GM20431 (cell line): ENCODE measurements around the gene CRADD.
"Not testable (repeated sequence)": the region's sequence is repeated elsewhere in the genome, so short reads cannot be mapped to it uniquely, and the experiment has no call there.

Experiments
- in situ Hi-C: fragments of 300-500 bp; cut with MseI, MboI; formaldehyde crosslinking; loops from one replicate; pipeline ENCODE4 v1.15.0; 2020; ENCODE audit warnings: low sequenced_read_pairs; ENCODE audit not compliant: unreplicated experiment

Gene CRADD

GRCh38 chr12:93704122-93704521, 26.9 kb downstream of the CRADD start:
- in situ Hi-C loops = no loop called here

GRCh38 chr12:93704625-93705024, 27.4 kb downstream of the CRADD start:
- in situ Hi-C loops = no loop called here

DNA sequence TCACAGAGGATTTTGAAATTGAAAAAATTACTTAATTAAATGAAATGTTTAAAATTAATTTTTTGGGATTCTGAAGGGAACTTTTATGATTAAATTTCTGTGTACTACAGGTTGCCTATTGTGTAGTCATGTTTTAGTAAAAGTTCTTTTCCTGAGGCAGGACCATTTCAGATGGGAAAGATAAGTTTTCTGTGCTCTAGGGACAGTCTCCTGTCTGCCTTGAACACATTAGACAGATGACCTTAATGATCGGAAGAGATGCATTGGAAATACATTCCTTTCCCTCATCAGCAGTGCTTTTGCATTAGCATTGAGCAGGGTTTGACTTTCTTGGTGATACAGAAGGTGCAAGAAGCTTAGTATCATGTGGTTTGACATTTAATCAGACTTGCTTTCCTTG, 28.1 kb downstream of the CRADD start:
- in situ Hi-C loops = no loop called here

- in situ Hi-C loops = no loop called here
These were observed 29.2 kb downstream of the CRADD start for GRCh38 chr12:93706387-93706786.

- in situ Hi-C loops = no loop called here
These were observed 29.6 kb downstream of the CRADD start for GRCh38 chr12:93706824-93707223.

- in situ Hi-C loops = no loop called here
These were observed 30.7 kb downstream of the CRADD start for GRCh38 chr12:93707836-93708235.

DNA sequence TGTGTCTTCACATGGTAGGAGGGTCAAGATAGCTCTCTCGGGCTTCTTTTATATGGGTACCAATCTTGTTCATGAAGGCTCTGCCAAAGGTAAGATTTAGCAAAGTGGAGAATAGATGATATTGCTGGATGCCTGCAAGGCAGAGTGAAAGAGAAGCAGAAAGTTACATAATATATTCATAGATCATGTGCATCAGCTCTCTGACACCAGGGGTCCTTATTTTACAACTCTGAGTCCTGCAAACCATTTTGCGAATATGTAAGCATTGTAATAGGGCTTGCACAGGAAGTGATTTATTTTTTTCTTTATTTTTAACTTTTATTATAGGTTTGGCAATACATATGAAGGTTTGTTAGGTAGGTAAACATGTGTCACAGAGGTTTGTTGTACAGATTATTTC, 31.8 kb downstream of the CRADD start:
- in situ Hi-C loops = no loop called here

DNA sequence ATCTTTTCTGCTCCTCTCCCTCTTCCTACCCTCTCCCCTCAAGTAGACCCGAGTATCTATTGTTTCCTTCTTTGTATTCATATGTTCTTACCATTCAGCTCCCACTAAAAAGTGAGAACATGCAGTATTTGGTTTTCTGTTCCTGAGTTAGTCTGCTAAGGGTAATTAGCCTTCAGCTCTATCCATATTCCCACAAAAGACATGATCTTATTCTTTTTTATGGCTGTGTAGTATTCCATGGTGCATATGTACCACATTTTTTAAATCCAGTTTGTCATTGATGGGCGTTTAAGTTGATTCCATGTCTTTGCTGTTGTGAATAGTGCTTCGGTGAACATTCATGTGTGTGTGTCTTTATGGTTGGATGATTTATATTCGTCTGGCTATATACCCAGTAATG, 32.2 kb downstream of the CRADD start:
- in situ Hi-C loops = no loop called here

GRCh38 chr12:93710574-93710926, 33.4 kb downstream of the CRADD start:
- in situ Hi-C loops = no loop called here

DNA sequence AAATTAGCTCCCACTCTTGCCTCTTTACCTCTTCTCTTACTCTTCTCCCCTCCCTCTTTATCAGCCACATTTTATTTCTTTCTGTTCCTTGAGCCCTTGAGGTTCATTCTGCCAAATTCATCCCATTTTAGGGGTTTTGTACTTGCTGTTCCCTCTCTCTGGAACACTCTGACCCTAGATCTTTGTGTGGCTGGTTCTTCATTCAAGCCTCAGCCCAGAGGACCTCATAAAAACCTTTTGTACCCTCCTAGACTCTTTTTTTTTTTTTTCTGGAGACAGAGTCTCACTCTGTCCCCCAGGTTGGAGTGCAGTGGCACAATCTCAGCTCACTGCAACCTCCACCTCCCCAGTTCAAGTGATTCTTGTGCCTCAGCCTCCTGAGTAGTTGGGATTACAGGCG, 34.3 kb downstream of the CRADD start:
- in situ Hi-C loops = not testable (repeated sequence)

DNA sequence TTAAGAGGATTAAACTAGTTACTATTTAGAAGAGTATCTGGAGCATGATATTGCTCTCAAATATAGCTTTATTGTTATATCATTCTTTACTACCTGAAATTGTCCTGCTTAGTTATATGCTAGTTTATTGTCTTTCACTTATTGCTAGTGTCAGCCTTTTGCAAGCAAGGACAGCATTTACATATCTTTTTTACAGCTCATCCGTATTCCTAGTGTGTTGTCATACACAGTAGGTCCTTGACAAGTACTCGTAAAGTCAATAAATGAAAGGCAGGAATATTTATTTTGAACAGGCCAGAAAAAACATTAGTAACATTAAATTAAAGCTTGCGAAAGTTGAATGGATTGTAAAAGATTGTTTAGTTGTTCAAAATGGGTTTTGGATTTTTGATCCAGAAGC, 35.0 kb downstream of the CRADD start:
- in situ Hi-C loops = no loop called here

- in situ Hi-C loops = no loop called here
These were observed 35.9 kb downstream of the CRADD start for GRCh38 chr12:93713060-93713459.

GRCh38 chr12:93713800-93714199, 36.6 kb downstream of the CRADD start:
- in situ Hi-C loops = no loop called here

- in situ Hi-C loops = no loop called here
These were observed 37.2 kb downstream of the CRADD start for GRCh38 chr12:93714382-93714781.

GRCh38 chr12:93719710-93720109, 42.5 kb downstream of the CRADD start:
- in situ Hi-C loops = no loop called here

- in situ Hi-C loops = no loop called here
These were observed 43.4 kb downstream of the CRADD start for GRCh38 chr12:93720559-93720958.

DNA sequence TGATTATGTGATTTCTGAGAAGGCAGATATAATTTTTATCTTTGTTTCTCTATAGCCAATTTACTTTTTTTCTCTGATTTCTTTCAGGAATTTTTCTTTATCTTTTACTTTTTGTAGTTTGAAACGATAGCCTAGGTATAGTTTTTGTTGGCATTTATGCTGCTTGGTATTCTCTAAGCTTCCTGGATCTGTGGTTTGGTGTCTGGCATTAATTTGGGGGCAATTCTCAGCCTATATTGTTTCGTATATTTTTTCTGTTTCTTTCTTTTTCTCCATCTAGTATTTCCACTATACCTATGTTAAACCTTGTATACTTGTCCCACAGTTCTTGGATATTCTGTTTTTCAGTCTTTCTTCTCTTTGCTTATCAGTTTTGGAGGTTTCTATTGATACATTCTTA, 45.0 kb downstream of the CRADD start:
- in situ Hi-C loops = no loop called here

- in situ Hi-C loops = no loop called here
These were observed 45.8 kb downstream of the CRADD start for GRCh38 chr12:93722835-93723567.

- in situ Hi-C loops = no loop called here
These were observed 46.4 kb downstream of the CRADD start for GRCh38 chr12:93723568-93723930.

DNA sequence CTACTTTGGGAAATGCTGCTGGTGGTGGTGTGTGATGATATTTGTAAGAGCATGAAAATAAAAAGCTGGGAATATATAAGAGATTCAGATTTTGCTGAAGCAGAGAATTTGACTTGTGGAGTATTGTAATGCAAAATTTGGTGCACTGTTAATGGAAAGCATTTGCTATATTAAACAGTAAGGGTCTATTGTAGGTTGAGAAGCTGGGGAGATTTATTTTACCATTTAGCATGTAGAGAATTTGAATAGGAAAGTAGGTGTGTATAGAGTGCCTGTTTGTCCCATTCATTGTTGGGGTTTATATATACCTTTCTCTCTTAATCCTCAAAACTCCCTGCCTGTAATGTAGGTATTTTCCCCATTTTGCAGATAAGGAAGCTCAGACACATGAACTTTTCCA, 48.4 kb downstream of the CRADD start:
- in situ Hi-C loops = no loop called here

DNA sequence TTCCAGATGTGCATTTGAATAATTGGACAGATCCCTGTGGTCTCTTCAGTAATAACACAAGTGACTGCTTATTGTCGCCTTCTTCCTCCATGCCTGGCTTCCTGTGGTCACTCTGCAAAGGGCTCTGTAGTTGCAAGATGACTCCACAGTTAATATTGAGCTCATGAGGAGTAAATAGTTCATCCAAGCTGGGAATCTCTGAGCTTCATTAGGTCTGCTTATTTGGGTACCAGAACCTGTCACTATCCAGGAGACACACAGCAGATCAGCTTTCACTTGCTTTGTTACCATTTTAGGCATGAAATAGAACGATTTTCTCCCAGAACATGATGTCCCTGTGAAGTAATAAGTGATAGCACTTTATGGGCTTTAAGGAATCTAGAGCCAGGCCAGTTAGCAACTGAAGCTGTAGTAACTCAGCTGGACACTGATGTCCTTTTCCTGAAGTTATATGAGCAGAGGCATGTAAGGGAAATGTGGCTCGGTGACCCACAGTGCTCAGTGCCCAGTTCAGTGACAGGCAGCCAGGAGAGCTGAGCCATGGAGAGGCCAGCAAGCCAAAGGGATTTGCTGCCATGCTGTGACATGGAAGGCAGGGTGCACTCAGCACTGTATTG, 50.1 kb downstream of the CRADD start:
- in situ Hi-C loops = no loop called here

DNA sequence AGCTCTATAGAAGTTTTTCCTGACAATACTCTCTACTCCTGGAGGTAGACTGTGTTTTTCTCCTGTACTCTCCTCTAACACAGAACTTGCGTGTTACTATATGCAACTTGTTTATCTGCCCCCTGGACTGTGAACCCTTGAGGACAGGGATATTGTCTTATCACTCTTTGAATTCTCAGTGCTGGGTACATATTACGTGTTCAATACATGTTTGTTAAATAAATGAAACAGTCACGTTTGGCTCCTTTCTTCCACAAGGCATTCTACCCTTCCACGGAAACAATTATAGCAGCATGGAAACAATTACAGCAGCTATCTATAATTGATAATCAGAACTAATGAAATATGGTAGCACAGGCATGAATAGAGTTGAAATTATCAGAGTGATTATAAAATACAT, 50.7 kb downstream of the CRADD start:
- in situ Hi-C loops = no loop called here
